Measurements from ENCODE around the gene VWA8. TPM values are rescaled to one million over a fixed set of nuclear protein-coding genes. Genes with fewer than 3 reads are reported as not detected.
"Not testable (repeated sequence)": the region's sequence is repeated elsewhere in the genome, so short reads cannot be mapped to it uniquely, and the experiment has no call there.

The VWA8 gene
- total and polyA plus RNA-seq, 7 donors: 3.0 to 37.5 (median 24.7) TPM

GRCh38 chr13:41837629-41838028 lies 123.3 kb downstream of the VWA8 start:
- TF ChIP-seq POLR2A (IDR thresholded peaks at IDR 0.05) (no peak), EP300 (IDR thresholded peaks at IDR 0.05) (no peak), CTCF (IDR thresholded peaks at IDR 0.05) (no peak), POLR2AphosphoS5 (IDR thresholded peaks at IDR 0.05) (no peak)
- intact Hi-C loops (cut with DNase I): no loop called here
- H3K9me3 ChIP-seq: no peaks in the 10 kb centered on the region
- no peaks in the 10 kb centered on the region for H3K27me3 ChIP-seq
- H3K27ac ChIP-seq: no peak overlapping the region
- WGBS, 2 donors: 59 to 73% methylated on average over 2 of the region's 2 CpGs
- H3K4me1 ChIP-seq: peaks cover 0 to 9% (median 3%) of the 10 kb centered on the region in 4 donors
- no peaks in the 10 kb centered on the region for H3K36me3 ChIP-seq
- DNase-seq: no peak
- H3K4me3 ChIP-seq: no peak overlapping the region

- H3K27ac ChIP-seq: no peak overlapping the region
- peaks cover 0 to 6% (median 0%) of the 10 kb centered on the region in 4 donors for H3K36me3 ChIP-seq
- H3K27me3 ChIP-seq: no peaks in the 10 kb centered on the region
- intact Hi-C loops (cut with DNase I): no loop called here
- no peaks in the 10 kb centered on the region for H3K9me3 ChIP-seq
- WGBS, 2 donors: 72 to 96% methylated on average over 2 of the region's 2 CpGs
- DNase-seq: no peak
- TF ChIP-seq POLR2AphosphoS5 (IDR thresholded peaks at IDR 0.05): no peak
- no peaks in the 10 kb centered on the region for H3K4me1 ChIP-seq
- H3K4me3 ChIP-seq: no peak overlapping the region
Measured at GRCh38 chr13:41835871-41836270, 125.0 kb downstream of the VWA8 start.

GRCh38 chr13:41834697-41835096 lies 126.2 kb downstream of the VWA8 start:
- DNase-seq; H3K27me3 ChIP-seq; H3K9me3 ChIP-seq; H3K36me3 ChIP-seq; H3K4me1 ChIP-seq; H3K27ac ChIP-seq; intact Hi-C loops (cut with DNase I); H3K4me3 ChIP-seq: not testable (repeated sequence)
- 96 to 97% methylated on average over 3 of the region's 3 CpGs for WGBS, 2 donors

- no peak overlapping the region for H3K4me3 ChIP-seq
- no peaks in the 10 kb centered on the region for H3K9me3 ChIP-seq
- H3K4me1 ChIP-seq: no peaks in the 10 kb centered on the region
- DNase-seq: no peak
- intact Hi-C loops (cut with DNase I): no loop called here
- H3K27me3 ChIP-seq: no peaks in the 10 kb centered on the region
- peaks cover 0 to 6% (median 0%) of the 10 kb centered on the region in 4 donors for H3K36me3 ChIP-seq
- H3K27ac ChIP-seq: no peak overlapping the region
- TF ChIP-seq POLR2AphosphoS5 (IDR thresholded peaks at IDR 0.05) (no peak), POLR2A (IDR thresholded peaks at IDR 0.05) (no peak), CTCF (IDR thresholded peaks at IDR 0.05) (no peak), EP300 (IDR thresholded peaks at IDR 0.05) (no peak)
Measured at GRCh38 chr13:41833831-41834230, 127.1 kb downstream of the VWA8 start.

- Histone ChIP-seq H3K27me3 (no peaks in the 10 kb centered on the region), H3K4me1 (peaks cover 0 to 2% (median 1%) of the 10 kb centered on the region in 4 donors), H3K36me3 (peaks cover 0 to 6% (median 0%) of the 10 kb centered on the region in 4 donors), H3K9me3 (no peaks in the 10 kb centered on the region), H3K4me3 (no peak overlapping the region), H3K27ac (no peak overlapping the region)
- 97 to 98% methylated on average over 7 of the region's 7 CpGs for WGBS, 2 donors
- intact Hi-C loops (cut with DNase I): no loop called here
- TF ChIP-seq CTCF (IDR thresholded peaks at IDR 0.05) (no peak), POLR2AphosphoS5 (IDR thresholded peaks at IDR 0.05) (no peak), EP300 (IDR thresholded peaks at IDR 0.05) (no peak), POLR2A (IDR thresholded peaks at IDR 0.05) (no peak)
- no peak for DNase-seq
Measured at GRCh38 chr13:41833201-41833600, 127.7 kb downstream of the VWA8 start.

- no peak for TF ChIP-seq EP300 (IDR thresholded peaks at IDR 0.05)
- peak in 2 of 4 donors; percentile 33 to 34 for TF ChIP-seq POLR2AphosphoS5 (IDR thresholded peaks at IDR 0.05)
- no peak for TF ChIP-seq POLR2A (IDR thresholded peaks at IDR 0.05)
- Histone ChIP-seq H3K27me3 (no peaks in the 10 kb centered on the region), H3K36me3 (peaks cover 0 to 6% (median 0%) of the 10 kb centered on the region in 4 donors), H3K27ac (peak overlapping the region in 3 of 4 donors; percentile 26 to 61 (median 32)), H3K9me3 (no peaks in the 10 kb centered on the region), H3K4me1 (peaks cover 0 to 15% (median 11%) of the 10 kb centered on the region in 4 donors), H3K4me3 (no peak overlapping the region)
- intact Hi-C loops (cut with DNase I): loop anchor here (10.0 kb wide), 1 partner anchor 153 kb away; no protein-coding TSS in a partner anchor
- WGBS, 2 donors: 68 to 69% methylated on average over 5 of the region's 5 CpGs
- DNase-seq: no peak
Measured at GRCh38 chr13:41827507-41828213, 133.2 kb downstream of the VWA8 start.
